ENCODE measurements around the gene PMEL. TPM values are rescaled to one million over a fixed set of nuclear protein-coding genes. Genes with fewer than 3 reads are reported as not detected.
A peak's percentile ranks its signal among the peaks of the same experiment; 100 is the strongest.

The PMEL gene
- total and polyA plus RNA-seq, 8 donors: 0.58 to 4.0 (median 1.3) TPM; not detected in 1

GRCh38 chr12:55972911-55973598 lies 7.2 kb upstream of the PMEL start:
- Histone ChIP-seq H3K27ac (peak overlapping the region; percentile 91 to 98 (median 95)), H3K9me3 (no peaks in the 10 kb centered on the region), H3K4me1 (peaks cover 34 to 64% (median 49%) of the 10 kb centered on the region in 4 donors), H3K27me3 (no peaks in the 10 kb centered on the region), H3K4me3 (peak overlapping the region; percentile 48 to 64 (median 56)), H3K36me3 (peaks cover 0 to 20% (median 20%) of the 10 kb centered on the region in 4 donors)
- DNase-seq: peak in 1 of 2 donors; percentile 78
- intact Hi-C loops (cut with DNase I; ENCODE audit: low total_unique reads): no loop called here
- TF ChIP-seq POLR2AphosphoS5 (IDR thresholded peaks at IDR 0.05) (peak; percentile 50 to 92 (median 80)), EP300 (IDR thresholded peaks at IDR 0.05) (no peak), POLR2A (IDR thresholded peaks at IDR 0.05) (peak in 2 of 4 donors; percentile 39 to 69)
- TF ChIP-seq, protein P1, sequence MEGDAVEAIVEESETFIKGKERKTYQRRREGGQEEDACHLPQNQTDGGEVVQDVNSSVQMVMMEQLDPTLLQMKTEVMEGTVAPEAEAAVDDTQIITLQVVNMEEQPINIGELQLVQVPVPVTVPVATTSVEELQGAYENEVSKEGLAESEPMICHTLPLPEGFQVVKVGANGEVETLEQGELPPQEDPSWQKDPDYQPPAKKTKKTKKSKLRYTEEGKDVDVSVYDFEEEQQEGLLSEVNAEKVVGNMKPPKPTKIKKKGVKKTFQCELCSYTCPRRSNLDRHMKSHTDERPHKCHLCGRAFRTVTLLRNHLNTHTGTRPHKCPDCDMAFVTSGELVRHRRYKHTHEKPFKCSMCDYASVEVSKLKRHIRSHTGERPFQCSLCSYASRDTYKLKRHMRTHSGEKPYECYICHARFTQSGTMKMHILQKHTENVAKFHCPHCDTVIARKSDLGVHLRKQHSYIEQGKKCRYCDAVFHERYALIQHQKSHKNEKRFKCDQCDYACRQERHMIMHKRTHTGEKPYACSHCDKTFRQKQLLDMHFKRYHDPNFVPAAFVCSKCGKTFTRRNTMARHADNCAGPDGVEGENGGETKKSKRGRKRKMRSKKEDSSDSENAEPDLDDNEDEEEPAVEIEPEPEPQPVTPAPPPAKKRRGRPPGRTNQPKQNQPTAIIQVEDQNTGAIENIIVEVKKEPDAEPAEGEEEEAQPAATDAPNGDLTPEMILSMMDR (IDR thresholded peaks at IDR 0.05): no peak
- whole genome bisulfite sequencing, 5 donors: 0 to 1% (median 1%) methylated on average over 18 of the region's 18 CpGs

GRCh38 chr12:55972456-55972855 lies 6.6 kb upstream of the PMEL start:
- 16 to 32% (median 21%) methylated on average over 1 of the region's 1 CpG for WGBS, 5 donors
- intact Hi-C loops (cut with DNase I; ENCODE audit: low total_unique reads): no loop called here
- TF ChIP-seq POLR2A (IDR thresholded peaks at IDR 0.05): no peak
- no peak for TF ChIP-seq EP300 (IDR thresholded peaks at IDR 0.05)
- TF ChIP-seq POLR2AphosphoS5 (IDR thresholded peaks at IDR 0.05): no peak
- TF ChIP-seq, protein P1 (IDR thresholded peaks at IDR 0.05): no peak
- no peak for DNase-seq
- Histone ChIP-seq H3K27me3 (no peaks in the 10 kb centered on the region), H3K4me1 (peaks cover 35 to 64% (median 48%) of the 10 kb centered on the region in 4 donors), H3K9me3 (no peaks in the 10 kb centered on the region), H3K36me3 (peaks cover 0 to 20% (median 19%) of the 10 kb centered on the region in 4 donors), H3K27ac (peak overlapping the region; percentile 91 to 98 (median 95)), H3K4me3 (peak overlapping the region; percentile 48 to 64 (median 56))

- Histone ChIP-seq H3K27ac (peak overlapping the region in 4 of 5 donors; percentile 91 to 98 (median 96)), H3K4me3 (no peak overlapping the region), H3K9me3 (no peaks in the 10 kb centered on the region), H3K36me3 (peaks cover 0 to 20% (median 16%) of the 10 kb centered on the region in 4 donors), H3K4me1 (peaks cover 35 to 64% (median 48%) of the 10 kb centered on the region in 4 donors), H3K27me3 (no peaks in the 10 kb centered on the region)
- 40 to 53% (median 47%) methylated on average over 3 of the region's 3 CpGs for WGBS, 5 donors
- intact Hi-C loops (cut with DNase I; ENCODE audit: low total_unique reads): no loop called here
- TF ChIP-seq POLR2AphosphoS5 (IDR thresholded peaks at IDR 0.05) (no peak), POLR2A (IDR thresholded peaks at IDR 0.05) (no peak), EP300 (IDR thresholded peaks at IDR 0.05) (no peak)
- peak in 1 of 2 donors; percentile 48 for DNase-seq
Observed at GRCh38 chr12:55972042-55972441, 6.2 kb upstream of the PMEL start.

DNA sequence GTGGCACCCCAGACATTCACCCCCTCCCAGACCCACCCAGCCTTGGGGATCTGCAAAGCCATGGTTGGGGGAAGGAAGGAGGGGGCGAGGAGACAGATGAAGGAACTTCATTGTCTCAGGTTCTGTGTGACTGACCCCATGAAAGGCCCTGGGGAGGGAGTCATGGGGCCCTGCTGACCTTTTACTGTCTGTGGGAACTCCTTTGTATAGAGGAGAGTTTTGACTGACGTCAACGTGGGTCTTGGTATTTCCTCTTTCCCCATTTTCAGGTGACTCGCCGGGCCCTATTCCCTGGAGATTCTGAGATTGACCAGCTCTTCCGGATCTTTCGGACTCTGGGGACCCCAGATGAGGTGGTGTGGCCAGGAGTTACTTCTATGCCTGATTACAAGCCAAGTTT lies 4.9 kb upstream of the PMEL start:
- Histone ChIP-seq H3K4me1 (peaks cover 28 to 57% (median 42%) of the 10 kb centered on the region in 4 donors), H3K27ac (peak overlapping the region in 2 of 5 donors; percentile 96 to 98), H3K9me3 (no peaks in the 10 kb centered on the region), H3K27me3 (no peaks in the 10 kb centered on the region), H3K36me3 (peaks cover 0 to 17% (median 14%) of the 10 kb centered on the region in 4 donors), H3K4me3 (no peak overlapping the region)
- TF ChIP-seq EP300 (IDR thresholded peaks at IDR 0.05) (no peak), POLR2AphosphoS5 (IDR thresholded peaks at IDR 0.05) (no peak), POLR2A (IDR thresholded peaks at IDR 0.05) (no peak)
- TF ChIP-seq, protein P1 (IDR thresholded peaks at IDR 0.05): no peak
- DNase-seq: no peak
- WGBS, 5 donors: 89 to 98% (median 92%) methylated on average over 7 of the region's 7 CpGs
- intact Hi-C loops (cut with DNase I; ENCODE audit: low total_unique reads): no loop called here
